DND-41 (cell line): Measurements from ENCODE around the gene MVD.

ENCODE experiments used
- ATAC-seq: fragments of 200-7000 bp; cut with Tn5 transposase; 3 replicates; pipeline ENCODE4 v1.9.1; 2021; ENCODE audit warnings: low read depth; ENCODE audit not compliant: insufficient read depth
- DNase-seq: peaks from one replicate; pipeline ENCODE4 v3.0.0-alpha.2; 2020
- H2AFZ ChIP-seq: 2 replicates; pipeline ENCODE4 v1.6.0; 2012; ENCODE audit warnings: low read depth, low read length
- H3K27ac ChIP-seq: 2 replicates; pipeline ENCODE4 v1.5.1; 2012; ENCODE audit warnings: low read length, inconsistent platforms
- H3K27me3 ChIP-seq: fragments of 200-600 bp; sonication (generic); 2 replicates; pipeline ENCODE4 v1.6.0; 2012; ENCODE audit warnings: low read length, mild to moderate bottlenecking, inconsistent platforms; ENCODE audit not compliant: insufficient read depth, poor library complexity
- H3K36me3 ChIP-seq: 2 replicates; pipeline ENCODE4 v1.5.1; 2012; ENCODE audit warnings: low read length, inconsistent platforms; ENCODE audit not compliant: insufficient read depth
- H3K4me1 ChIP-seq: 2 replicates; pipeline ENCODE4 v1.5.1; 2012; ENCODE audit warnings: mild to moderate bottlenecking, low read length; ENCODE audit not compliant: insufficient read depth
- H3K4me2 ChIP-seq: 2 replicates; pipeline ENCODE4 v1.6.0; 2012; ENCODE audit warnings: mild to moderate bottlenecking, moderate library complexity, low read length, inconsistent platforms; ENCODE audit not compliant: insufficient read depth
- H3K4me3 ChIP-seq, 2 experiments: fragments of 200-600 bp in 1 of 2; shearing (Covaris generic) in 1 of 2; 2 replicates each; pipeline ENCODE4 v1.5.1; 2012 to 2016; ENCODE audit warnings: inconsistent platforms in 2 of 2, low read length in 2 of 2, mild to moderate bottlenecking in 2 of 2, low read depth in 1 of 2, moderate library complexity in 1 of 2
- H3K79me2 ChIP-seq: 2 replicates; pipeline ENCODE4 v1.6.0; 2012; ENCODE audit warnings: low read length, inconsistent platforms; ENCODE audit not compliant: insufficient read depth
- H3K9ac ChIP-seq: 2 replicates; pipeline ENCODE4 v1.6.0; 2012; ENCODE audit warnings: low read depth, mild to moderate bottlenecking, inconsistent platforms, low read length, moderate library complexity
- H3K9me3 ChIP-seq: 2 replicates; pipeline ENCODE4 v1.5.1; 2012; ENCODE audit warnings: low read length, moderate library complexity, mild to moderate bottlenecking, inconsistent platforms; ENCODE audit not compliant: insufficient read depth, severe bottlenecking
- H4K20me1 ChIP-seq: 2 replicates; pipeline ENCODE4 v1.6.0; 2012; ENCODE audit warnings: low read length; ENCODE audit not compliant: insufficient read depth
- EZH2 ChIP-seq: IDR thresholded peaks from 3 replicates; pipeline ENCODE4 v1.6.1; 2012; ENCODE audit warnings: borderline replicate concordance, low read depth, mild to moderate bottlenecking, moderate library complexity, low read length, inconsistent platforms; ENCODE audit not compliant: severe bottlenecking
- TF ChIP-seq, protein P1 (sequence below): IDR thresholded peaks from 2 replicates; pipeline ENCODE4 v1.5.1; 2012; ENCODE audit warnings: borderline replicate concordance, low read length, moderate library complexity, mild to moderate bottlenecking; ENCODE audit not compliant: poor library complexity, severe bottlenecking; ENCODE audit errors: extremely low read depth

The MVD gene

DNA sequence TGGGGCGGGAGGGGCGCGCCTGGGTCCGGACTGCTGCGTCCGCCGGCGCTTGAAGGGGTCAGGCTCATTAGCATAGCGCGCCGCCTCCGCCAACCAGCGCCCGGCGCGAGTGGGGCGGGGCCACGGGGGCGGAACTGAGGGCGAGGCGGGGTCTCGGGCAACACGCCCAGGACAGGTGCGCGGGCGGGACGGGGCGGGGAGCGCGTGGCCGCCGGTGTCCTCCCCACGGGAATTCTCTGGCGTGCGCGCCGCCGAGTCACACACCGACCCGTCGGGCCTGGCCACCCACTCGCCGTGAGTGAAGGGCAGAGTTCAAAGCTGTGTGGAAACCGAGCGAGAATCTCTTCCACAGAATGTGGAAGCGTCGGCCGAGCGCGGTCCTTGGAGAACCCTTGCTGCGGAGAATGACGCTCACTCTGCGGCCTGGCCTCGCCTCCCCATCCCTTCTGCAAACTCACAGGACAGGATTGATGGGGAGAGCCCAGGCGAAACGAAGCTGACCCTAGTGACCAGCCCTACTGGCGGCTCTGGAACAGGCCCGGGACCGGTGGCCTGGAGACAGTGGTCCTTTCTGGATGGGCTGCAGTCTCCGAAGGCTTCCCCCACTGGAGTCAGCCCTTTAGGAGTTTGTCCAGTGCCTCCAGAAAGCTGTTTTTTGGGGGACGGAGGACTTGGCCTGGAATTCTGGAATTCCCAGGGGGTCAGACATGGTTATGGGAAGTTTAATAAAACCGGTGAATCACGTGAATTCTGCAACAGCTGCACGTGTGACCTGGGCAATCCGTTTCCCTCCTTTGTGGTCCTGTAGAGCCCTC is 23.8 kb upstream of the MVD start, which contains the start of gene SNAI3:
Gene SNAI3, minus strand, starts transcription at position 69 of the 815 bp plus-strand sequence. CDS start 101 bp downstream, outside the sequence.
- Histone ChIP-seq H2AFZ (no peak within 1 kb of the TSS), H3K79me2 (no peaks in the 10 kb centered on the region), H3K4me2 (peak within 1 kb of the TSS; percentile 68), H3K4me1 (peaks cover 15% of the 10 kb centered on the region), H3K27me3 (peaks cover 20% of the 10 kb centered on the region), H3K4me3 (peak within 1 kb of the TSS; percentile 16 to 50; a peak in 3 of 4 replicates), H3K9ac (peak within 1 kb of the TSS; percentile 30; the same call in 1 of the 2 replicates), H3K36me3 (no peaks in the 10 kb centered on the region), H4K20me1 (peaks cover 24% of the 10 kb centered on the region), H3K9me3 (no peaks in the 10 kb centered on the region), H3K27ac (no peak within 1 kb of the TSS)
- peak; percentile 96 for ATAC-seq
- peak; percentile 81 for DNase-seq
- TF ChIP-seq, protein P1, sequence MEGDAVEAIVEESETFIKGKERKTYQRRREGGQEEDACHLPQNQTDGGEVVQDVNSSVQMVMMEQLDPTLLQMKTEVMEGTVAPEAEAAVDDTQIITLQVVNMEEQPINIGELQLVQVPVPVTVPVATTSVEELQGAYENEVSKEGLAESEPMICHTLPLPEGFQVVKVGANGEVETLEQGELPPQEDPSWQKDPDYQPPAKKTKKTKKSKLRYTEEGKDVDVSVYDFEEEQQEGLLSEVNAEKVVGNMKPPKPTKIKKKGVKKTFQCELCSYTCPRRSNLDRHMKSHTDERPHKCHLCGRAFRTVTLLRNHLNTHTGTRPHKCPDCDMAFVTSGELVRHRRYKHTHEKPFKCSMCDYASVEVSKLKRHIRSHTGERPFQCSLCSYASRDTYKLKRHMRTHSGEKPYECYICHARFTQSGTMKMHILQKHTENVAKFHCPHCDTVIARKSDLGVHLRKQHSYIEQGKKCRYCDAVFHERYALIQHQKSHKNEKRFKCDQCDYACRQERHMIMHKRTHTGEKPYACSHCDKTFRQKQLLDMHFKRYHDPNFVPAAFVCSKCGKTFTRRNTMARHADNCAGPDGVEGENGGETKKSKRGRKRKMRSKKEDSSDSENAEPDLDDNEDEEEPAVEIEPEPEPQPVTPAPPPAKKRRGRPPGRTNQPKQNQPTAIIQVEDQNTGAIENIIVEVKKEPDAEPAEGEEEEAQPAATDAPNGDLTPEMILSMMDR = no peak
- TF ChIP-seq EZH2 = no peak

DNA sequence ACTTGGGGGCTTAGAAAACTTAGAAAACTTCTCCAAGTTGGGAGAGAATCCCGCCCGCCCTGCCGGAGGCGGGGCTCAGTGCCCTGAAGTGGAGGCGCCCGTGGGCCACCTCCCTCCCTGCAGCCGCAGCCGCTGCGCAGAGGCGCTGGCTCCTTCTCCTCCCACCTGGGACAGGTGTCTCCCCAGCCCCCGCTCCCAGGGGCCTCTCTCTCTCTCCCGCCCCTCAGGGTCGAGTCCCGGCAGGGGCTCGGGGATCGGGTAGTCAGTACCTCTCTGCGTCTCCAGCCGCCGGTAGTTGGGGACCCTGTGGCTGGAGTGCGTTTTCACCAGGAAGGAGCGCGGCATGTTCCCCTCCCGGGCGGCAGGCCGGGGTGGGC is 23.2 kb upstream of the MVD start:
- TF ChIP-seq, protein P1 = no peak
- peak; percentile 23 for TF ChIP-seq EZH2
- peak overlapping the region; percentile 16 to 50; a peak in 3 of 4 replicates for H3K4me3 ChIP-seq
- no peaks in the 10 kb centered on the region for H3K9me3 ChIP-seq
- ATAC-seq = peak; percentile 51; the same call in 2 of the 3 replicates
- H3K27me3 ChIP-seq = peaks cover 20% of the 10 kb centered on the region
- H4K20me1 ChIP-seq = peaks cover 24% of the 10 kb centered on the region
- no peaks in the 10 kb centered on the region for H3K36me3 ChIP-seq
- H3K79me2 ChIP-seq = no peaks in the 10 kb centered on the region
- H3K4me1 ChIP-seq = peaks cover 15% of the 10 kb centered on the region
- no peak overlapping the region for H3K27ac ChIP-seq
- H2AFZ ChIP-seq = no peak overlapping the region
- H3K9ac ChIP-seq = peak overlapping the region; percentile 30; the same call in 1 of the 2 replicates
- H3K4me2 ChIP-seq = peak overlapping the region; percentile 68
- DNase-seq = no peak

DNA sequence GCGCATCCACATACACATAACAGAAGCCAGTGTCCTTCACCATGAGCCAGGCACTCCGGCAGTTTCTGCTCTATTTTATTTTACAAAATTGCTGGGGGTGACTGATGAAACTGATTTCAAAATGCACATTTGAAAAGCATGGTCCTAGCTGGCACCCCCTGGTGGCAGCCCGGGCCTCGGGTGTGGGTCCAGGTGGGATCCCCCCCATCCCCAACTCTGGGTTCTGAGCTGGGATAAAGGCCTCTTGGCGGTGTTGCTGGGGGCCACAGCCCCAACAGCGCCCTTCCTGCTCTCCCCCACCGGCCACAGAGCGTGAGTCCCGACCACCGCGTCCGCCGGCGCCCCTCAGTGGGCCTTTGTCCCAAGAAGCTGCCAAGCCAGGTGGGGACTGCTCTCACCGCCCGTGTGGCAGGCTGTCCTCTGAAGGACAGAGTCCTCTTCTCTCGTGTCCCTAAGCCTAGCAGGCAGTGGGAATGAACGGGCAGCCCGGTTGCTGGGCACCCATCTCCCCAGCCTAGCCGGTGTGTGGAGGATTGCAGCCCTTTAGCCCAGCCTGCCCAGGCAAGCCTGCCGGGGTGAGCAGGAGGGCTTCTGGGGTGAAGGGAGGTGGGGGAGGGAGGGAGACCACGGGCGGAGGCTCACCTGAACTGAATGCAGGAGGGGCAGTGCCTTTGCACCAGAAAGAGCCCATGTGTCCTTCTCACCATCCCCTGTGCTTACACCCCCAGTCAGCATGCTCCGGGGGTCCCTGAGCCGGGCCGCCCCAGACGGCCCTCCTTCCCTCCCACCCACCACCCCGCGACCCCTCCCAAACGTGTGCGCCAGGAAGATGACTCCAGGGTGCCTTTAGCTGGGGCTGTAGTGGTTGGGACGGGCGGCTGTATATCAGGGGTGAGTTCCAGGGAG is 22.5 kb upstream of the MVD start:
- H3K4me1 ChIP-seq = peaks cover 15% of the 10 kb centered on the region
- DNase-seq (peak; percentile 31), ATAC-seq (no peak)
- peak overlapping the region; percentile 30; the same call in 1 of the 2 replicates for H3K9ac ChIP-seq
- TF ChIP-seq, protein P1 = peak; percentile 59
- TF ChIP-seq EZH2 = no peak
- H3K27ac ChIP-seq = no peak overlapping the region
- H3K36me3 ChIP-seq = no peaks in the 10 kb centered on the region
- peak overlapping the region in 1 of 2 experiments; percentile 50; a peak in 3 of 4 replicates for H3K4me3 ChIP-seq
- H4K20me1 ChIP-seq = peaks cover 24% of the 10 kb centered on the region
- H3K27me3 ChIP-seq = peaks cover 20% of the 10 kb centered on the region
- H3K9me3 ChIP-seq = no peaks in the 10 kb centered on the region
- H3K79me2 ChIP-seq = no peaks in the 10 kb centered on the region
- H3K4me2 ChIP-seq = peak overlapping the region; percentile 68
- H2AFZ ChIP-seq = no peak overlapping the region
